Activated CD4-positive, alpha-beta T cell treated with anti-CD3 and anti-CD28 coated beads, Interleukin-2, amount 50 U/mL, for 4 hours (primary cell): Measurements from ENCODE around the gene CD226.
"Not testable (repeated sequence)": the region's sequence is repeated elsewhere in the genome, so short reads cannot be mapped to it uniquely, and the experiment has no call there.

Source experiments
- DNase-seq, 2 experiments: peaks; one replicate each; pipeline ENCODE4 v3.0.0-alpha.2; 2020

Gene CD226

GRCh38 chr18:69899154-69899923 lies 48.3 kb downstream of the CD226 start:
- DNase-seq: not testable (repeated sequence)

- DNase-seq: no peak
Measured at GRCh38 chr18:69898241-69898861, 49.3 kb downstream of the CD226 start.

DNA sequence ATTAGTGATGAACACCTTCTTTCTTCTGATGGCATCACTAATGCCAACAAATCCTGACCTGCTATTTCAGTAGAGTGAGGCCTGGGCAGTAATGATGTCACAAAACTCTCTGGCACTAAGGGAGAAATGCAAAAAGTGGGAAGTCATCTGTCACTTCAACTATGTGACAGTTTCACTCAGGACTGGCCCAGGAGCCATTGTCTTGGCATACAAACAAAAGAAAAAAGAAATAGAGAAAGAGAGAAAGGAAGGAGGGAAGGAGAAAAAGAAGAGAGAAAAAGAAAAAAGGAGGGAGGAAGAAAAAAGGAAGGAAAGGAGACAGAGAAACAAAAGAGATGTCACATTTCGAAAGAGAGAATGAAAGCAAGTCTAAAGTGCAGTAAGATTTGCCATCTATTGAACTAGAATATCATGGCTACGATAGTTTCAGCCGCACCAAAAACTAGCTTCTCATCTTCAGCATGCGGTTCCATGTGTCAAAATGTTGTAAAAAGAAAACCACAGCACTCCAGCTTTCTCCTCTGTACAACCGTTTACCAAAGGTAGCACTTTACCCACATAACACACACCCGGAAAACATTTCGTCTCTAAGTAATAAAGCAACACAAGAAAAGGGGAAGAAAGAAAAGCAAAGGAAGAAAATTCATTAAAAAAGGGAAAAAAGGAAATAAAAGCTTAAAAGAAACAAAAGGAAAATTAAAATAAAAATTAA lies 50.1 kb downstream of the CD226 start:
- DNase-seq: no peak

- DNase-seq: peak in 1 of 2 experiments; percentile 9
Measured at GRCh38 chr18:69895066-69896047, 52.3 kb downstream of the CD226 start.

- no peak for DNase-seq
Measured at GRCh38 chr18:69894467-69894866, 53.2 kb downstream of the CD226 start.

DNA sequence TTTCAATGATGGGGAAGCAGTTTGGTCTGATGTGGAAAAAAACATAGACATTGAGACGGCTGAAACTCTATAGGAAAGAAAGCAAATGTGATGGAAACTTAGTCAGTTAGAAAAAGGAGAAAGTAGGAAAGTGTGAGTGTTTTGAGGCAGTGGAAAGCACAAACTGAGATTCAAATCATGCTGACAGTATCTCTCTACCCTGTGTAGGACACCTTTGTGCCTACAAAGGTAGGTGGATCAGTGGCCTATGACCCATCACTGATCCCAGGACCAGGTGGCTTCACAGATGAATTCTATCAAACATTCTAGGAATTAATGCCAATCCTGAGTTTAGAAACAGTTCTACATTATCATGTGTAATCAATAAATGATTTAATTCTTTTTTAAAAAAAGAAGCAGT lies 57.1 kb downstream of the CD226 start:
- no peak for DNase-seq

DNA sequence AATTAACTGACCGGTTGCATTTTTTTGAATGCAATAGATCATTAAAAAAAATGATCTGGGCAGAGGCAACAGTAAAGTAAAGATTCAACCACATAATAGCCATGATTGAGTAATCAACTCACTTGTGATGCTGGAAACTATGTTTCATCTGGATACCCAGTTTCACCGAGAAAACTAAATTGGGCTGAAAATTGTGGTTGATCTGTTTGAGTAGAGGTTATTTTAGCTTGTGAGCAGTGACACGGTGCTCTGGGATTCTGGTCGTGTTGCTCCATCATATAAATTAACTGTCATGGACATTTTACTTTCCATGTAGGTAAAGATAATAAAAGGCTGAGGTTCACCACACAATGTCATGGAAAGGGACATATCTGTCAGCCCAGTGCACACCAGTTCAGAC lies 58.7 kb downstream of the CD226 start:
- no peak for DNase-seq

- no peak for DNase-seq
Measured at GRCh38 chr18:69887256-69887655, 60.4 kb downstream of the CD226 start.

DNA sequence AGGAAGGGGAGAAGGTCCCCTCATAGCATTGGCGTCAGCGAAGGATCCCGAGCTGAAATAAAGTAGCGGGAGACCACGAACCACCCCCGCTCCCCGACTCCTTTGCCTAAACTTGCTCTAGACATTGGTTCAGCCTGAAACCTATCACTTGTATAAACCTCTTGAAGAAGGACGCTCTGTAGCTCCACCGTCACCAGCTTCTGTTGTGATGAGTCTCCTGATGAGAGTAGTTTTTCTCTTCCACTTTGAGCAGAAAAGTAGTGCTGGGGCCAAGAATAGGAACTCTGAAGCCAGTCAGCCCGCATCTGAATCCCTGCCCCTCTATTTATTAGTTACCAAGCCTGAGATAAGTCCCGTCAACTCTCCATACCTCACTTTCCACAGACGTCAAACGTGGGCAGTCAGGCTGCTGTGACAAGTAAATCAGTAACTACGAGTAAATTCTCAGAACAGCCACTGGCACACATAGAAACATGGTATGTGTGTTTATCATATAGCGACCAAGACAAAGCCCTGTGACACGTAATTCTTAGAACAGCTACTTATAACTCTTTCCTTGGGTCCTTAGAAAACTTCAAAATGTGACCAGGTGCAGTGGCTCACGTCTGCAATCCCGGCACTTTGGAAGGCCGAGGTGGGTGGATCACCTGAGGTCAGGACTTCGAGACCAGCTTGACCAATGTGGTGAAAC lies 61.7 kb downstream of the CD226 start:
- DNase-seq: peak; percentile 34 to 49

GRCh38 chr18:69885355-69885754 lies 62.3 kb downstream of the CD226 start:
- DNase-seq: no peak

GRCh38 chr18:69883781-69884180 lies 63.9 kb downstream of the CD226 start:
- no peak for DNase-seq

DNA sequence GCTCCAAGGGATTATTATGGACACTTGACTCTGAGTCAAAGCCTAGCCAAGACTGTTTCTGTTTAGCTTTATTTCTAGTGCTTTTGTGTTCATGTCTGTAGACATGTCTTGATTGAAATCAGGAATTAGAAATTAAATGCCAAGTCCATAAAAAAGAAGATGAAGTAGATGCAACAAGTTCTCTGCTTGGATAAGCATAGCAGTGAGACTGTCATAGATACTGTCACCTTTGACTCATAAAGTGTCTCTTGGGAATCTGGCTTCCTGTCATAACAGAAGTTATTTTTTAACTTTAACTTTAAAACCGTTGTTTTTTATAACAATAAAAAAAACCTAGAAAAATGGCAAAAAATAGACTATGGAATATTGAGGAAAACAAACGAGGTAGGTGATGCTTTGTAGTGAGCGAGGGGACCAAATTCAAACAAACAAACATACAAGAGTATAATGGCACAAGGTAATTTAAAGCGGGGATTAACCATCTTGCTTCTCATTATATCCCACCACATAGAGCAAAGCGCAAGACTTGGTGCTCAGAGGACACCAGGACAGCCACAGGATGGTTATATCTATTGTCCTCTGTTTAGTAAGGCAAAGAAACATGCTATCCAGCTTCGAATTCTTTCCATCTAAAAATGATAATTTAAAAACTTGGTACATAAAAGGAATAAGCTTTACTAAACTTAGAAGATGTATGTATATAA lies 64.6 kb downstream of the CD226 start:
- no peak for DNase-seq

DNA sequence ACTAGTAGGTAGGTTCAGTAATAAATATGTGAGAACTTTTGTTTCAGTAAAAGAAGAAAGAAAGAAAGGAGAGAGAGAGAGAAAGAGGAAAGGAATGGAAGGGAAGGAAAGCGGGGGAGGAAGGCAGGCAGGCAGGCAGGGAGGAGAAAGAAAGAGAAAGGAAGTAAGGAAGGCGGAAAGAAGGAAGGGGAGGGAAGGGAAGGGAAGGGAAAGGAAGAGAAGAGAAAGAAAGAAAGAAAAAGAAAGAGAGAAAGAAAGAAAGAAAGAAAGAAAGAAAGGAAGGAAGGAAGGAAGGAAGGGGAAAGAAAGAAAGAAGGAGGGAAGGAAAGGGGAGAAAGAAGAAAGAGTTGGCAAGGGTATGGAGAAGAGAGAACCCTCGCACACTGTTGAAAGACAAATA lies 67.6 kb downstream of the CD226 start:
- DNase-seq: no peak

DNA sequence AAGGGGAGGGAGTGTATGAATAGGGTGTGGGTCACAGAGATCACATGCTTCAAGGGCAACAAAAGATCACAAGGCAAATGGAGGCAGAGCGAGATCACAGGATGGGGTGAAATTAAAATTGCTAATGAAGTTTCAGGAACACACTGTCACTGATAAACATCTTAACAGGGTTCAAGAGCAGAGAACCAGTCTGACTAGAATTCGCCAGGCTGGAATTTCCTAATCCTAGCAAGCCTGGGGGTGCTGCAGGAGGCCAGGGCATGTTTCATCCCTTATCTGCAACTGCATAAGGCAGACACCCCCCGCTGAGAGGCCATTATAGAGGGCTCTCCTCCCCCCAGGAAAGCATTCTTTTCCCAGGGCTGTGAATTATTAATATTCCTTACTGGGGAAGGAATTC lies 68.6 kb downstream of the CD226 start:
- not testable (repeated sequence) for DNase-seq

DNA sequence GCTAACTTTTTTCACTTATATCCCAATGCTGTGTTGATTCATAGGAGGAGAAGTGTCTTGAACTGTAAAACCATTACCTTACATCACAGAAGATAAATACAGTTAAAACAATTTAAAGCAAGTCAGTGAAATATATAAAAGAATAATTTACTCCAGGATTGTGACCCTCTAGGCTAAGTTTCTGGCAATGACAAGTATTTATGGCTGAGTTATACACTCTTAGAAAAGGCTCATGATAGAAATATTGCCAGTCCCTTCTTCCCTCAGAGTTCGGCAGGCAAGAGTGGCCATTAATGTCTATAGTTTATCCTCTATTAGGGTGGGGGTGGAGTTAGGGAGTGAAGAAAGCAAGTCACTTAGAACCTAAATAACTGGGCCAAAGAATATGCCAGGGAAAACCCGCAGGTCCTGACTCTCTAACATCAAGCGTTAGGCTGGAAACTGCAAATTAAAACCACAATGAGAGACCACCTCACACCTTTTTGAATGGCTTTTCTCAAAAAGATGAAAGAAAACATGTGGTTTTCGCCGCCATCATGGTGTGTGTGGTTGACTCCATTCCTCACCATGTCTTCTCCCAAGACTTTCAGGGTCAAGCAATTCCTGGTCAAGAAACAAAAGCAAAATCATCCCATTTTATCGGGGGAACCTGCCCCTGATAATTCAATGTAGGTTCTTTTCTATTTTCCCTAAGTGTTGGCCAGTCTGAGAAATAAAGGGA lies 69.3 kb downstream of the CD226 start:
- DNase-seq: no peak

GRCh38 chr18:69876490-69876889 lies 71.2 kb downstream of the CD226 start:
- no peak for DNase-seq

DNA sequence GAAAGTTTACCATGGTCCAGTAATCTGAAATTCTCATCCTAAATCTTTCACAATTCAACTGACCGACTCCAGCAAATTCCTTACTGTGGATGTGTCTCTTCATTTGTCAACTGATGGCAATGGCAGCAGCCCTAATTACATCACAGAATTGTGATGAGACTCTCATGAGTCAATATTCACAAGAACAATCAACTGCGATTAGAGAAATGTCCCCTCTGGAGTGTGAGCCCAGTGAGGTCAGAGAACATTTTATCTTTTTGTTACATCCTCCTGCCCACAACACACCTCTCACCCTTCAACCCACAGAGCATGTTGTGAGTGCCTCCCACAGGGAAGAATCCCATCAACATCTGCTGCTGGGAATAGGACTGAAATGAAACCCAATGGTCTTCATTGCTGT lies 73.6 kb downstream of the CD226 start:
- no peak for DNase-seq

- DNase-seq: no peak
Measured at GRCh38 chr18:69872661-69873060, 75.0 kb downstream of the CD226 start.

- no peak for DNase-seq
Measured at GRCh38 chr18:69871363-69871762, 76.3 kb downstream of the CD226 start.

DNA sequence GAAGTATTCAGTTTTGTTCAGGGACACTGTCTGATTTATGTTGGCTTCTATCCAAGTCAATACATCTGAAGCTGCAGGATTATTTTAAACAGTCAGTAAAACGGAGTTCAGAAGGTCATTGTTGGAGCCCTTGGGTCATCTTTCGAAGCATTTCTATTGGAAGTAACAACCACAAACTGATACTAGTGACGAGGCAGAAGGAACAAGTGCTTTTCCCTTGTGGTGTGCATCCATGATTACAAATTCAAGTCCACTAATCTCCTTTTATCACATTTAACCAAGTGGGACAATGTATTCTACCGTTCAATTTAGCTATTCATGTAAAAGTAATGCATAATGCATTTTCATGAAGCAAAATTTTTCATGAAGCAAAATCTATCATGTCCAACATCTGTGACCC lies 76.9 kb downstream of the CD226 start:
- no peak for DNase-seq

DNA sequence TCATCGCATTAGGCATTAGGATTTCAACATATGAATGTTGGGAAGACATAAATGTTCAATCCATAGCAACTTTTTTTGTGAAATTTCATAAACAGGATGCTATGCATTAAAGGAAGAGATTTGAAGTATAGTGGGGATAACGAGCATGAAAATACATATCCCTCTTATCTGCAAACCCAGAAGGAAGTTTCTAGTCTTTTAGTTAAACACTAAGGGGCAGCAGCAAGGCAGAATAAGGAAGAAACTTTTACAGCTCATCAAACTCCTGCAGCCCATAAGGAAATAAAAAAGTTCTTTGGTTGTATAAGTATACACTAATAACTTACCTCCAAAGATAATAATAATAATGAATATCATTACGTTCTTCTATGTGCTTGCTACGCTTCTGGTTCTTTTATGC lies 81.5 kb downstream of the CD226 start:
- no peak for DNase-seq
